Trophoblast cell (in vitro differentiated cells and primary cell): Measurements from ENCODE around the gene ABCA3.

Source experiments
- DNase-seq, 2 donors: peaks; one replicate each; pipeline ENCODE4 v3.0.0-alpha.2; 2016
- H2AFZ ChIP-seq: 2 replicates; pipeline ENCODE4 v1.6.1; 2013; ENCODE audit warnings: low read length, moderate library complexity, mild to moderate bottlenecking; ENCODE audit not compliant: insufficient read depth, poor library complexity
- H2AK5ac ChIP-seq: 2 replicates; pipeline ENCODE4 v1.6.1; 2013; ENCODE audit warnings: mild to moderate bottlenecking, low read length
- H2BK120ac ChIP-seq: 2 replicates; pipeline ENCODE4 v1.6.1; 2013; ENCODE audit warnings: low read length, mild to moderate bottlenecking, moderate library complexity; ENCODE audit not compliant: insufficient read depth, poor library complexity
- H2BK12ac ChIP-seq: 2 replicates; pipeline ENCODE4 v1.6.1; 2013; ENCODE audit warnings: mild to moderate bottlenecking, low read length, moderate library complexity
- H2BK5ac ChIP-seq: 2 replicates; pipeline ENCODE4 v1.6.1; 2013; ENCODE audit warnings: low read length, low read depth, moderate library complexity, mild to moderate bottlenecking; ENCODE audit not compliant: poor library complexity
- H3K14ac ChIP-seq: 2 replicates; pipeline ENCODE4 v1.6.1; 2013; ENCODE audit warnings: mild to moderate bottlenecking, low read length
- H3K18ac ChIP-seq: 2 replicates; pipeline ENCODE4 v1.6.1; 2013; ENCODE audit warnings: mild to moderate bottlenecking, low read length
- H3K23ac ChIP-seq: 2 replicates; pipeline ENCODE4 v1.6.1; 2013; ENCODE audit warnings: low read length
- H3K27ac ChIP-seq: 2 replicates; pipeline ENCODE4 v1.5.1; 2013; ENCODE audit warnings: low read depth, mild to moderate bottlenecking, inconsistent platforms, low read length, moderate library complexity
- H3K27me3 ChIP-seq: 2 replicates; pipeline ENCODE4 v1.6.1; 2013; ENCODE audit warnings: inconsistent platforms, mild to moderate bottlenecking, low read length, moderate library complexity; ENCODE audit not compliant: insufficient read depth
- H3K36me3 ChIP-seq, 2 experiments: 1 replicate in 1 of 2; 2 replicates in 1 of 2; pipeline ENCODE4 v1.6.1; 2013; ENCODE audit warnings: low read length in 2 of 2, mild to moderate bottlenecking in 2 of 2, moderate library complexity in 1 of 2; ENCODE audit not compliant: insufficient read depth in 2 of 2, control insufficient read depth in 1 of 2
- H3K4ac ChIP-seq: 2 replicates; pipeline ENCODE4 v1.6.1; 2013; ENCODE audit warnings: low read depth, mild to moderate bottlenecking, low read length, moderate library complexity
- H3K4me1 ChIP-seq, 2 experiments: 1 replicate in 1 of 2; 2 replicates in 1 of 2; pipeline ENCODE4 v1.6.1; 2013; ENCODE audit warnings: low read length in 2 of 2, mild to moderate bottlenecking in 2 of 2, moderate library complexity in 1 of 2; ENCODE audit not compliant: insufficient read depth in 2 of 2, control insufficient read depth in 1 of 2
- H3K4me2 ChIP-seq: 2 replicates; pipeline ENCODE4 v1.6.1; 2013; ENCODE audit warnings: inconsistent platforms, mild to moderate bottlenecking, low read length, moderate library complexity
- H3K4me3 ChIP-seq: 2 replicates; pipeline ENCODE4 v1.5.1; 2013; ENCODE audit warnings: mild to moderate bottlenecking, low read depth, low read length, inconsistent platforms
- H3K79me1 ChIP-seq: one replicate; pipeline ENCODE4 v1.6.1; 2013; ENCODE audit warnings: low read length
- H3K79me2 ChIP-seq: 2 replicates; pipeline ENCODE4 v1.6.1; 2013; ENCODE audit warnings: low read length, mild to moderate bottlenecking; ENCODE audit not compliant: control insufficient read depth, insufficient read depth, poor library complexity
- H3K9ac ChIP-seq: 2 replicates; pipeline ENCODE4 v1.6.1; 2013; ENCODE audit warnings: mild to moderate bottlenecking, low read length
- H3K9me3 ChIP-seq: 2 replicates; pipeline ENCODE4 v1.6.1; 2013; ENCODE audit warnings: low read depth, mild to moderate bottlenecking, control low read depth, inconsistent platforms, low read length; ENCODE audit not compliant: insufficient read depth
- H4K12ac ChIP-seq: 2 replicates; pipeline ENCODE4 v1.6.1; 2013; ENCODE audit warnings: low read depth, mild to moderate bottlenecking, low read length, moderate library complexity
- H4K8ac ChIP-seq: 2 replicates; pipeline ENCODE4 v1.6.1; 2013; ENCODE audit warnings: low read depth, mild to moderate bottlenecking, low read length, moderate library complexity
- H4K91ac ChIP-seq: one replicate; pipeline ENCODE4 v1.6.1; 2013; ENCODE audit warnings: low read depth, mild to moderate bottlenecking, low read length, moderate library complexity
- WGBS: extraction: QIAGEN DNeasy Blood & Tissue Kit; methylation state at CpG from one replicate; pipeline ENCODE4 v1.1.7; 2013; ENCODE audit warnings: missing lambda C conversion rate; ENCODE audit not compliant: insufficient read length, insufficient coverage; ENCODE audit errors: extremely low coverage; 5-methylcytosine and 5-hydroxymethylcytosine counted together

The ABCA3 gene

DNA sequence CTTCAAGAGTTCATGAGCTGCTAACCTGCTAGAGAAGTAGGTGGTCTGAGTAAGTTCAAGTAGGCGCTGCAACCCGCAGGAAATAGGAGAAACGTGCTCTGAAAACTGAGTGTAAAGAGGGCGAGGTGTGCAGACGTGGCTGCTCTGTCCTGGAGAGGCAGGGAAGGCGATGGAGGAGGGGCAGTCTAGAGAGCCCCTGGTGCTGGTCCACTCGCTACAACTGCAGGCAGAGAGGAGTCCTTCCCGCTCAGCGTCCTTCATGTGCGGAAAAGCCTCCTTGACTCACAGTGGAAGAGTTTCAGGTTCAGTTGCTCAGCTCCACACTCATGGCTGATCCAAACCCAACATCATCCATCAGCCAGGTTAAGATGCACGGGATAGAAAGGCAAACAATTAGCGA lies 12.1 kb downstream of the ABCA3 start:
- Histone ChIP-seq H2AFZ (no peak overlapping the region), H4K8ac (no peak overlapping the region), H3K23ac (no peak overlapping the region), H2BK12ac (no peak overlapping the region), H3K36me3 (no peaks in the 10 kb centered on the region), H3K79me2 (no peaks in the 10 kb centered on the region), H2BK5ac (no peak overlapping the region), H3K9ac (no peak overlapping the region), H2AK5ac (no peak overlapping the region), H3K27ac (no peak overlapping the region), H3K4ac (no peak overlapping the region), H3K4me3 (no peak overlapping the region), H3K18ac (no peak overlapping the region), H3K79me1 (no peaks in the 10 kb centered on the region), H3K27me3 (no peaks in the 10 kb centered on the region), H3K4me2 (no peak overlapping the region), H3K14ac (no peak overlapping the region), H4K91ac (no peak overlapping the region), H3K9me3 (peaks cover 5% of the 10 kb centered on the region), H3K4me1 (no peaks in the 10 kb centered on the region), H4K12ac (no peak overlapping the region), H2BK120ac (no peak overlapping the region)
- DNase-seq: no peak
- no CpG with 5 or more reads among the region's 12 CpGs for WGBS

DNA sequence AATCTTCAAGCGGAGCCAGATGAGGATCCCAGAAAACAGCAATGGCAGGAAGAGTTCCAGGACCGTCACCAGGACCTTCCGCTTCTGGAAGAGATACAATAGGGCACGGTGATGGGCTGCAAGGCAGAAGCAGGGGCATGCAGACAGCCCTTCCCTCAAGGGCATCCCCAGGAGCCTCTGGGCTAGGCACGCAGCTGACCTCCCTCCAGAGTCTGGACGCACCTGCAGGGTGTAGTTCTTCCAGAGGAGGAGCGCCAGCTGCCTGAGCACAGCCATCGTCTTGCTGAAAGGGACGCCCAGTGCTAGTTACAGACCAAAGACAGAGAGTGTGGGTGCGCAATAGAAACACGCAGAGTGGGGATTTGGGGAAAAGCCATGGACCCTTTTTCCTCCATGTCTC lies 14.3 kb downstream of the ABCA3 start:
- Histone ChIP-seq H3K27ac (no peak overlapping the region), H4K8ac (no peak overlapping the region), H3K27me3 (no peaks in the 10 kb centered on the region), H3K4ac (no peak overlapping the region), H3K4me3 (no peak overlapping the region), H3K4me2 (no peak overlapping the region), H3K18ac (no peak overlapping the region), H3K23ac (no peak overlapping the region), H3K79me2 (no peaks in the 10 kb centered on the region), H2BK5ac (no peak overlapping the region), H2AK5ac (no peak overlapping the region), H3K36me3 (no peaks in the 10 kb centered on the region), H2BK12ac (no peak overlapping the region), H4K91ac (no peak overlapping the region), H4K12ac (no peak overlapping the region), H3K9me3 (peaks cover 3% of the 10 kb centered on the region), H3K9ac (no peak overlapping the region), H2AFZ (no peak overlapping the region), H3K79me1 (no peaks in the 10 kb centered on the region), H3K4me1 (no peaks in the 10 kb centered on the region), H2BK120ac (no peak overlapping the region), H3K14ac (no peak overlapping the region)
- DNase-seq: no peak
- WGBS: no CpG with 5 or more reads among the region's 11 CpGs

DNA sequence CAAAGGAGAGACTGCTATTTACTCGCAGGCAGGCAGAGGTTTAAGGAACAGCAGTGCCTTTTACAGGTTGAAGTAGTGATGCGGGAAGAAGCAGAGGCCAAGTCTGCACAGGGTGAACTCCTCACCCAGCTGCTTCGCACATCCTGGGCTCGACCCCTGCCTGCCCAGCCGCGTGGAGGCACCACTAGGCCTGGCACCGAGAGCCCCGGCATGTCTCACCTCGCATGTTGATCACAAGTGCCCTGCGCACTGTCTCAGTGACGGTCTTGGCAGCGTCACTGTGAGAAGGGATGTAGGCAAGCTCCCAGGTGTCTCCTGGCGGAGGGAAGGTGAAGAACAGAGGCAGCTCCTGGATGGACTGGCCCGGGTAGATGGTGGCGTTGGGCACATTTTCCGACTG lies 14.7 kb downstream of the ABCA3 start:
- H2AFZ ChIP-seq: no peak overlapping the region
- H2AK5ac ChIP-seq: no peak overlapping the region
- no peak overlapping the region for H4K91ac ChIP-seq
- H3K14ac ChIP-seq: no peak overlapping the region
- H2BK120ac ChIP-seq: no peak overlapping the region
- no CpG with 5 or more reads among the region's 16 CpGs for WGBS
- DNase-seq: no peak
- no peaks in the 10 kb centered on the region for H3K79me1 ChIP-seq
- H3K79me2 ChIP-seq: no peaks in the 10 kb centered on the region
- no peaks in the 10 kb centered on the region for H3K36me3 ChIP-seq
- H3K9ac ChIP-seq: no peak overlapping the region
- no peak overlapping the region for H3K27ac ChIP-seq
- H3K27me3 ChIP-seq: no peaks in the 10 kb centered on the region
- H3K4me1 ChIP-seq: no peaks in the 10 kb centered on the region
- H2BK12ac ChIP-seq: no peak overlapping the region
- H3K9me3 ChIP-seq: peaks cover 3% of the 10 kb centered on the region
- H3K23ac ChIP-seq: no peak overlapping the region
- H4K12ac ChIP-seq: no peak overlapping the region
- no peak overlapping the region for H3K4me2 ChIP-seq
- no peak overlapping the region for H3K18ac ChIP-seq
- no peak overlapping the region for H2BK5ac ChIP-seq
- no peak overlapping the region for H3K4ac ChIP-seq
- H4K8ac ChIP-seq: no peak overlapping the region
- no peak overlapping the region for H3K4me3 ChIP-seq

DNA sequence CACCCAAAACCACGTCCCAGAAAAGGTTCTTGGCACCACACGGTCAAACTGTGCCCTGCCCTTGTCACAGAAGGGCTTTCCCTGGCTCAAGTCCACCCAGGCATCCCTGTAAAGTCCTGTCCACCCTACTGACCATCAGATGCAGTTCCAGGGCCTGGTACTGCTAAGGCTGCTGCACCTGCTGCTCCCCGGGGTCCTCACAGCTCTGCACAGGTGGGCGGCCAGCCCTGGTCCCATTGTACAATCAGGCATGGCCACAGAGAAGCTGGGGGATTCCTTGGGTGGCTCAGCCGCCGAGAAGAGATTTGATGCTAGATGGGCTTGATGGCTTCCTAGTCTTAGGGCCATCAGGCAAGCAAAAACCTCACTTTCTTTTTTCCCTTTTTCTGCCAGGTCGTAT lies 15.3 kb downstream of the ABCA3 start:
- Histone ChIP-seq H3K9me3 (peaks cover 3% of the 10 kb centered on the region), H3K4ac (no peak overlapping the region), H3K79me1 (no peaks in the 10 kb centered on the region), H2AFZ (no peak overlapping the region), H2BK5ac (no peak overlapping the region), H3K4me1 (no peaks in the 10 kb centered on the region), H2AK5ac (no peak overlapping the region), H3K4me3 (no peak overlapping the region), H3K36me3 (no peaks in the 10 kb centered on the region), H3K9ac (no peak overlapping the region), H3K27me3 (no peaks in the 10 kb centered on the region), H3K23ac (no peak overlapping the region), H2BK120ac (no peak overlapping the region), H3K14ac (no peak overlapping the region), H3K18ac (no peak overlapping the region), H4K12ac (no peak overlapping the region), H2BK12ac (no peak overlapping the region), H4K91ac (no peak overlapping the region), H3K27ac (no peak overlapping the region), H4K8ac (no peak overlapping the region), H3K4me2 (no peak overlapping the region), H3K79me2 (no peaks in the 10 kb centered on the region)
- DNase-seq: no peak
- WGBS: no CpG with 5 or more reads among the region's 7 CpGs
